Measurements from ENCODE around the gene REV3L. TPM values are rescaled to one million over a fixed set of nuclear protein-coding genes. Genes with fewer than 3 reads are reported as not detected.

The REV3L gene
- total and polyA plus RNA-seq, 2 donors (not counting 3 experiments of a cell fraction or from before 2014, with no cell fraction given), result 6.0 to 22.7 TPM

- ChIA-PET POLR2A (no interaction called here), CTCF (no interaction called here)
- Histone ChIP-seq H4K20me1 (replicated peaks; ENCODE audit: control insufficient read depth, extremely low read depth, insufficient read depth, low read length) (no peaks in the 10 kb centered on the region), H3K36me3 (ENCODE audit: control insufficient read depth in 2 of 2, extremely low read depth in 1 of 2, insufficient read depth in 2 of 2, low read length in 2 of 2) (peaks cover 0 to 3% of the 10 kb centered on the region in 2 experiments), H3K9ac (replicated peaks; ENCODE audit: extremely low read depth, insufficient read depth, low read length) (no peak overlapping the region), H2AFZ (ENCODE audit: low read depth, low read length) (no peak overlapping the region), H3K79me2 (ENCODE audit: control insufficient read depth, insufficient read depth, low read length) (no peaks in the 10 kb centered on the region), H3K4me1 (ENCODE audit: control insufficient read depth, extremely low read depth, insufficient read depth, low read length) (no peaks in the 10 kb centered on the region), H3K27me3 (ENCODE audit: control insufficient read depth in 2 of 2, insufficient read depth in 2 of 2, low read length in 2 of 2) (no peaks in the 10 kb centered on the region), H3K4me2 (ENCODE audit: insufficient read depth, low read length) (no peak overlapping the region), H3K9me1 (replicated peaks; ENCODE audit: control insufficient read depth, extremely low read depth, insufficient read depth, low read length) (no peaks in the 10 kb centered on the region), H3K9me3 (replicated peaks; ENCODE audit: control insufficient read depth, insufficient read depth, low read length) (no peaks in the 10 kb centered on the region), H3K27ac (ENCODE audit: insufficient read depth, low read depth, low read length) (no peak overlapping the region), H3K4me3 (replicated peaks in 1 of 3; ENCODE audit: insufficient read depth in 1 of 3, low read depth in 1 of 3, low read length in 3 of 3) (no peak overlapping the region)
- dilution Hi-C loops (cut with MboI; ENCODE audit: extremely low pct_ligation_motif_present, low sequenced_read_pairs) (no loop called here), intact Hi-C loops (cut with micrococcal nuclease) (no loop called here)
- no peak for TF ChIP-seq FOS (IDR thresholded peaks at IDR 0.05; ENCODE audit: borderline replicate concordance, insufficient read depth, low read length)
- no peak for TF ChIP-seq JUN (IDR thresholded peaks at IDR 0.05; ENCODE audit: borderline replicate concordance, insufficient read depth, insufficient read length, low read depth)
- TF ChIP-seq GATA2 (IDR thresholded peaks at IDR 0.05; ENCODE audit: insufficient read depth, insufficient read length, low read depth, low read length), result no peak
- TF ChIP-seq, protein P1, sequence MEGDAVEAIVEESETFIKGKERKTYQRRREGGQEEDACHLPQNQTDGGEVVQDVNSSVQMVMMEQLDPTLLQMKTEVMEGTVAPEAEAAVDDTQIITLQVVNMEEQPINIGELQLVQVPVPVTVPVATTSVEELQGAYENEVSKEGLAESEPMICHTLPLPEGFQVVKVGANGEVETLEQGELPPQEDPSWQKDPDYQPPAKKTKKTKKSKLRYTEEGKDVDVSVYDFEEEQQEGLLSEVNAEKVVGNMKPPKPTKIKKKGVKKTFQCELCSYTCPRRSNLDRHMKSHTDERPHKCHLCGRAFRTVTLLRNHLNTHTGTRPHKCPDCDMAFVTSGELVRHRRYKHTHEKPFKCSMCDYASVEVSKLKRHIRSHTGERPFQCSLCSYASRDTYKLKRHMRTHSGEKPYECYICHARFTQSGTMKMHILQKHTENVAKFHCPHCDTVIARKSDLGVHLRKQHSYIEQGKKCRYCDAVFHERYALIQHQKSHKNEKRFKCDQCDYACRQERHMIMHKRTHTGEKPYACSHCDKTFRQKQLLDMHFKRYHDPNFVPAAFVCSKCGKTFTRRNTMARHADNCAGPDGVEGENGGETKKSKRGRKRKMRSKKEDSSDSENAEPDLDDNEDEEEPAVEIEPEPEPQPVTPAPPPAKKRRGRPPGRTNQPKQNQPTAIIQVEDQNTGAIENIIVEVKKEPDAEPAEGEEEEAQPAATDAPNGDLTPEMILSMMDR (IDR thresholded peaks at IDR 0.05; ENCODE audit: extremely low read depth in 1 of 2, insufficient read depth in 1 of 2, low read depth in 1 of 2, low read length in 2 of 2), result no peak
- TF ChIP-seq MYC (IDR thresholded peaks at IDR 0.05; ENCODE audit: low read depth, low read length), result no peak
- TF ChIP-seq POLR2AphosphoS5 (IDR thresholded peaks at IDR 0.05; ENCODE audit: insufficient read depth, low read depth, low read length), result no peak
- TF ChIP-seq EZH2 (IDR thresholded peaks at IDR 0.05; ENCODE audit: borderline replicate concordance, low read depth, low read length, severe bottlenecking), result no peak
- no peak for TF ChIP-seq POLR2A (IDR thresholded peaks at IDR 0.05; ENCODE audit: low read depth, low read length)
- TF ChIP-seq, protein P2, sequence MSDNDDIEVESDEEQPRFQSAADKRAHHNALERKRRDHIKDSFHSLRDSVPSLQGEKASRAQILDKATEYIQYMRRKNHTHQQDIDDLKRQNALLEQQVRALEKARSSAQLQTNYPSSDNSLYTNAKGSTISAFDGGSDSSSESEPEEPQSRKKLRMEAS (IDR thresholded peaks at IDR 0.05; ENCODE audit: insufficient read depth, insufficient read length), result no peak
- FAIRE-seq (no peak), DNase-seq (ENCODE audit: low read depth, low spot score) (no peak)
- no TSS peak for BruUV-seq (replicated peaks)
Observed at GRCh38 chr6:111406200-111406721, 76.8 kb downstream of the REV3L start.

Measured in endothelial cell of umbilical vein (primary cell).